HG02840 (cell line): ENCODE measurements around the gene ZNF549.

Experiments
- ATAC-seq: cut with Tn5 transposase; IDR thresholded peaks from one replicate; pipeline ENCODE4 v1.9.1; 2021; ENCODE audit warnings: mild to moderate bottlenecking, moderate library complexity, moderate number of reproducible peaks; ENCODE audit not compliant: unreplicated experiment, low FRiP score

Gene ZNF549

GRCh38 chr19:57566396-57567265, 39.5 kb downstream of the ZNF549 start:
- no peak for ATAC-seq

- no peak for ATAC-seq
Measured at GRCh38 chr19:57570707-57571106, 43.6 kb downstream of the ZNF549 start.

GRCh38 chr19:57572415-57572947, 45.3 kb downstream of the ZNF549 start:
- no peak for ATAC-seq

DNA sequence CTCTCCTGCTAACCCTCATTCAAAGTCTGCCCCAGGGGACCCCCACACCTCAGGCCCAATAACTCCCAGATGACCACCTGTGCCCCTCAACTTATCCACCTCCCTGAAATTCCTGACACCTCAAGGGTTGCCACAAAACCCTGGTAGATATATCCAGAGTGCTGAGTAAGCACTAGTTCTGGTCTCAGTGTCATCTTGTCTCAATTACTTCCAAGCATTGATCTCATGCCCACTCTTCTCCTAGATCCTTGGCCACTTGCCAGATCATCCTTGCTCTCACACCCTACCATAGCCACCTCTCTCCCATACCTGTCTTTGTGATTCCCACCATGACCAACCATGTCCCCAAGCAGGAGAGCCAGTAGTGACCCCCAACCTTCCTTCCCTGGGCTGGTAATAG, 49.5 kb downstream of the ZNF549 start:
- no peak for ATAC-seq

GRCh38 chr19:57578487-57579205, 51.5 kb downstream of the ZNF549 start, which contains the start of gene ZNF416:
Gene ZNF416, minus strand, starts transcription at chr19:57578911. Its CDS starts 207 bp downstream, at chr19:57578704.
- ATAC-seq: peak; percentile 90

DNA sequence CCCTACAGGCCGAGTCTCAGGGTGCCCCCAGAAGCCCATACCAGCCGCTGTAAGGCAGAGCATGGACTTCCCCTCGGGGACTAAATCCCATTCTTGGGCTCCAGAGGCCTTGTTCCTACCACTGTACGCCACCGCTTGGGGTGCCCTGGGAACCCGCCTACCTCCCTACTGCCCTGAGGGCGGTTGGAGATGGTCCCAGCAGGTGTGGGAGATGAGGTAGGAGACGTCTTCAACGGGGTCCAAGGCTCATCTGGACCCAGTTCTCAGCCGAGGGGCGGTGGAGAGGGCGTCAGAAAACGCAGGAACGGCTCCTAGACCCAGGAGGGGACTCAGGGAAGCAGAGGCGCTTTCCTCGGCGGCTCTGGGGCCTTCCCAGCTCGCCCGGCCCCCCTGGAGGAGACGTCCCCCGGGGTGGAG, 56.0 kb downstream of the ZNF549 start:
- no peak for ATAC-seq

DNA sequence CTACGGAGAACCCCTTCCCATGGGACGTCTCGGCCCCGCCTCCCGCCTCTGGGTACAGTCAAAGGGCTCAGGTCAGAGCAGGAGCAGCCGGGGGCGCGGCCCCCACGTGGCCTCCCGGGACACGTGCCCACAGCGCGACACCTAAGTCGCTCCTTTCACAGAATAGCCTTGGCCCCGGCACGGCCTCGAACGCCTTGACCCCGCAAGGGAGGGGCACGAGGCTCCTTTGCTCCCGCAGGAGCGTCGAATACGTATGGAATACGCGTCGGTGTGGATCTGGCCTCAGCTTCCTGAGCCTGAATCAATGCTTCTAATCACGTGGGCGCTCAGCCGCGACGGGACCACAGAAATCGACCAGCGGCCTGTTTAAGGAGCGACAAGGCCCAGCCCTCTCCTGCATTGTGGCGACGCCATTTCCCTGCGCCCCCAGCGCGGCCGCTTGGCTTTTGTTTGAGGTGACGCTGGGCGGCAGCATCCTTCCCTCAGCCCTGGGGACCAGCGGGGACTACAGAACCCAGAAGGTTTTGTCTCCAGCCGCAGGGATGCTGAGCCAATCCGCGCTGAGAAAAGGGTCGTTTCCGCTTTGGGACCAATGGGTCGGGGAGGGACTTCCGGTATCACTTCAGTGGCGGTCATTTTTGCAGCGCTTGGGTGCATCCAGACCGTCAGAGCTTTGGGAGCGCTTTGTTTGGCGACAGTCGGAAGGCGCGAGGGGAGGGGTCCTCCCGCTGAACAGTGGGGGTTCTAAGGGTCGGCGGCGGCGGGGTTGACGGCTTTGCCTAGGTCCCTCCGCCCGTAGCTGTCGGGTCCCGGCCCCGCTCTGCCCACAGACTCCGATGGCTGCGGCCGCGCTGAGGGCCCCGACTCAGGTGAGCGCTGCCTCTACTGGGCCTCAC, 56.6 kb downstream of the ZNF549 start, which contains the start of gene ZIK1:
Gene ZIK1, plus strand, starts transcription at position 625 of the 896 bp plus-strand sequence. Its CDS starts 212 bp downstream, at position 837.
- ATAC-seq: peak; percentile 81

DNA sequence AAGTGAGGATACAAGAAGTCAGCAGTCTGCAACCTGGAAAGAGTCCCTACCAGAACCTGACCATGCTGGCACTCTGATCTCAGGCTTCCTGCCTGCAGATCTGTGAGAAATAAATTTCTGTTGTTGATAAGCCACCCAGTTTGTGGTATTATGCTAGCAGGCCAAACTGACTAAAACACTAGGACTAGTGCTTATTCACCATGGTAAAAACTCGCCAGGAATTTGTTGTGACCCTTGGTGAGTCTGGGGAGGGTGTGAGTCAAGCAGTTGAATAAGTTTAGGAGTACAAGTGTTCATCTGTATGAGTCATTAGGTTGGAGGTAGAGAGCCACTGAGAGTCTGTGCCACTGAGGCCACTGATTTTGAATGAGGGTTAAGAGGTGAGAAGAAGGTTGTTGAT, 60.4 kb downstream of the ZNF549 start:
- ATAC-seq: no peak

DNA sequence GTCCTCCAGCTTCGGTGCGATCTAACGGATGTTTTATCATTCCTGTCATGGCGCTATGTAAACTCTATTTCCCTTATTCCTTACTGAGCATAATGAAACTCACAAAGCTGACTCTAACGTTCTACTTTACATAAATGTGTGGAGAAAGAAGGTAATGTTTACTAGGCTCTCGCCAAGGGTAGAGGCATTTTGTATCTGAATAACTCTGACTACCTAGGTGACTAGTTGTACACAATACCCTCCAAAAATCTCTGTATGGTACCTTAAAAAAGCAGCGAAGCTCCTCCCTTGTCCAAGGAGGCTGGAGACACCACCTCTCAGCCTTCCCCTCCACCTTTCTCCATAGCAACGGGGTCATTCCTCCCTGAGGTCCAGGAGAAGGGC, 72.2 kb downstream of the ZNF549 start:
- no peak for ATAC-seq

- ATAC-seq: peak; percentile 92
Measured at GRCh38 chr19:57599761-57600383, 72.7 kb downstream of the ZNF549 start, which contains the start of gene ZNF530. Gene ZNF530, plus strand, starts transcription at chr19:57599885. Its CDS starts 4,461 bp downstream, at chr19:57604346.

DNA sequence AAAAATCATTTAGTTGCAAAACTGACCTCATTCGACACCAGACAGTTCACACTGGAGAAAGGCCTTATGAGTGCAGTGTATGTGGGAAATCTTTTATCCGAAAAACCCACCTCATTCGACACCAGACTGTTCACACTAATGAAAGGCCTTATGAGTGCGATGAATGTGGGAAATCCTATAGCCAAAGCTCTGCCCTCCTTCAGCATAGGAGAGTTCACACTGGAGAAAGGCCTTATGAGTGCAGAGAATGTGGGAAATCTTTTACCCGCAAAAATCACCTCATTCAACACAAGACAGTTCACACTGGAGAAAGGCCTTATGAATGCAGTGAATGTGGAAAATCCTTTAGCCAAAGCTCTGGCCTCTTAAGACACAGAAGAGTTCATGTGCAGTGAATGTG, 79.8 kb downstream of the ZNF549 start:
- ATAC-seq: no peak
